Right kidney (tissue), 9 donors: Measurements from ENCODE around the gene LIPE.
A peak's percentile ranks its signal among the peaks of the same experiment; 100 is the strongest.
"Not testable (repeated sequence)": the region's sequence is repeated elsewhere in the genome, so short reads cannot be mapped to it uniquely, and the experiment has no call there.

Experiments used
- DNase-seq: peaks from one replicate; pipeline ENCODE4 v3.0.0-alpha.2; 2016
- long read RNA-seq, 8 donors: transcript quantifications; one replicate each; lab custom pipeline, GENCODE V29; 2026

The LIPE gene, protein sequence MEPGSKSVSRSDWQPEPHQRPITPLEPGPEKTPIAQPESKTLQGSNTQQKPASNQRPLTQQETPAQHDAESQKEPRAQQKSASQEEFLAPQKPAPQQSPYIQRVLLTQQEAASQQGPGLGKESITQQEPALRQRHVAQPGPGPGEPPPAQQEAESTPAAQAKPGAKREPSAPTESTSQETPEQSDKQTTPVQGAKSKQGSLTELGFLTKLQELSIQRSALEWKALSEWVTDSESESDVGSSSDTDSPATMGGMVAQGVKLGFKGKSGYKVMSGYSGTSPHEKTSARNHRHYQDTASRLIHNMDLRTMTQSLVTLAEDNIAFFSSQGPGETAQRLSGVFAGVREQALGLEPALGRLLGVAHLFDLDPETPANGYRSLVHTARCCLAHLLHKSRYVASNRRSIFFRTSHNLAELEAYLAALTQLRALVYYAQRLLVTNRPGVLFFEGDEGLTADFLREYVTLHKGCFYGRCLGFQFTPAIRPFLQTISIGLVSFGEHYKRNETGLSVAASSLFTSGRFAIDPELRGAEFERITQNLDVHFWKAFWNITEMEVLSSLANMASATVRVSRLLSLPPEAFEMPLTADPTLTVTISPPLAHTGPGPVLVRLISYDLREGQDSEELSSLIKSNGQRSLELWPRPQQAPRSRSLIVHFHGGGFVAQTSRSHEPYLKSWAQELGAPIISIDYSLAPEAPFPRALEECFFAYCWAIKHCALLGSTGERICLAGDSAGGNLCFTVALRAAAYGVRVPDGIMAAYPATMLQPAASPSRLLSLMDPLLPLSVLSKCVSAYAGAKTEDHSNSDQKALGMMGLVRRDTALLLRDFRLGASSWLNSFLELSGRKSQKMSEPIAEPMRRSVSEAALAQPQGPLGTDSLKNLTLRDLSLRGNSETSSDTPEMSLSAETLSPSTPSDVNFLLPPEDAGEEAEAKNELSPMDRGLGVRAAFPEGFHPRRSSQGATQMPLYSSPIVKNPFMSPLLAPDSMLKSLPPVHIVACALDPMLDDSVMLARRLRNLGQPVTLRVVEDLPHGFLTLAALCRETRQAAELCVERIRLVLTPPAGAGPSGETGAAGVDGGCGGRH
- long read RNA-seq, donor 1, result 0 reads
- long read RNA-seq, donor 2, result 0 reads
- long read RNA-seq, donor 3, result 0 reads
- long read RNA-seq, donor 4, result 0 reads
- long read RNA-seq, donor 5, result 0 reads
- long read RNA-seq, donor 6, partial matches to known transcripts, result 0 of 1 reads
- long read RNA-seq, donor 6, other reads (novel, unspliced or antisense), result 0 of 1 reads
- long read RNA-seq, donor 7, result 0 reads
- long read RNA-seq, donor 8, result 0 reads

DNA sequence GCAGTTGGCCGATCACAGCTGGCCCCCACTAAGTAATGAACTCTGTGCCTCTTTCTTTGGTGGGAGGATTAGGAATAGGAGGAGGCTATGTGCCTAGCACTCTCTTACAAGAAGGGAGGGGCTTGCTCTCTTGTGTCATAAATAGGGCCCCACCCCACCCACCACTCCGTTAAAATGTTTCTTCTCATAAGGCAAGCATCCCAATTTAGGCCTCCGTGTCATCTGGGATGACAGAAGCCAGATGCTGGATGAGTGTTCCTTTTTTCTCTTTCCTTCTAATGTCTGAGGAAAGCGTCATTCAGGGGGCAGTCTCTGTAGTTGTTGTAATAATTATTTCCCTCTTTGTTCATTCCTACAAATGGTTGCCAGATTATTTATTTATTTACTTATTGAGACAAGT is at the start of gene LIPE:
Gene LIPE (minus strand): TSS at position 76 of the 400 bp plus-strand sequence. CDS start 239 bp downstream, outside the sequence.
- DNase-seq, result no peak

- DNase-seq, result no peak
Observed at GRCh38 chr19:42475366-42475765, 48.2 kb upstream of the LIPE start.

- no peak for DNase-seq
Observed at GRCh38 chr19:42474743-42475142, 47.6 kb upstream of the LIPE start.

DNA sequence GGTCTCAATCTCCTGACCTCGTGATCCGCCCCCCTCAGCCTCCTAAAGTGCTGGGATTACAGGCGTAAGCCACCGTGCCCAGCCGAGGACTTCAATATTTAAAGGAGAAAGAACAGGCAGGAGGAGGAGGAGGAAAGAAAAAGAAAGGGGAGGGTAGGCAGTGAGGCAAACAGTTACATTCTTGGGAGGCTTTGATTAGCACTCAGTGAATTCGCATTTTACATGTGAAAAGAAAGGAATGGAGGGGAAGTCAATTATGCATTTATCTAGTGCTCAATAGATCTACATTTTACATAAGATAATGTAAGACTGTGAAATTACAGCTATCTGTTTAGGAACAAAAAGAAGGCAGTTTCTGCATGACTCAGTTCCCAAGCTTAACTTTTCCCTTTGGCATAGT is 46.5 kb upstream of the LIPE start:
- no peak for DNase-seq

GRCh38 chr19:42472402-42473147 is 45.4 kb upstream of the LIPE start:
- no peak for DNase-seq

- no peak for DNase-seq
Observed at GRCh38 chr19:42471554-42472249, 44.5 kb upstream of the LIPE start.

- no peak for DNase-seq
Observed at GRCh38 chr19:42469311-42470235, 42.4 kb upstream of the LIPE start.

DNA sequence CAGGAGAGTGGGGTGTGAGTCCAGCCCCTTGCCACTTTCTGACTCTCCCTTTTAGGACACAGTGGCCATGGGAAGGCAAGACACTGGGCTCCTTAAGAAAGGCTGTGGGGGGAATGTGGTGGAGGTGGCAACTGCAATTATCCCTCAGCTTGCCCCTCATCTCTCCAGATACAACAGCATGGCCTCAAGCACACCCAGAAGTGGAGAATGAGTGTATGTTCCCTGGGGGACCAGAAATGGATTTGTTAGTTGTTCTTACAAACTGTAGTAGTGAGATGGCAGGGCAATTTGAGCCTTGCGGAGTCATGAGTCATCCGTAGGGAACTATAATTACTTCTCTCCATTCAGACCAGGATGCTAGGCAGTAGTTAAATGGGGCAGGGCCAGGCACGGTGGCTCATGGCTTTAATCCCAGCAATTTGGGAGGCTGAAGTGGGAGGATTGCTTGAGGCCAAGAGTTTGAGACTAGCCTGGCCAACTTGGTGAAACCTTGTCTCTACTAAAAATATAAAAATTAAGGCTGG is 41.1 kb upstream of the LIPE start:
- no peak for DNase-seq

DNA sequence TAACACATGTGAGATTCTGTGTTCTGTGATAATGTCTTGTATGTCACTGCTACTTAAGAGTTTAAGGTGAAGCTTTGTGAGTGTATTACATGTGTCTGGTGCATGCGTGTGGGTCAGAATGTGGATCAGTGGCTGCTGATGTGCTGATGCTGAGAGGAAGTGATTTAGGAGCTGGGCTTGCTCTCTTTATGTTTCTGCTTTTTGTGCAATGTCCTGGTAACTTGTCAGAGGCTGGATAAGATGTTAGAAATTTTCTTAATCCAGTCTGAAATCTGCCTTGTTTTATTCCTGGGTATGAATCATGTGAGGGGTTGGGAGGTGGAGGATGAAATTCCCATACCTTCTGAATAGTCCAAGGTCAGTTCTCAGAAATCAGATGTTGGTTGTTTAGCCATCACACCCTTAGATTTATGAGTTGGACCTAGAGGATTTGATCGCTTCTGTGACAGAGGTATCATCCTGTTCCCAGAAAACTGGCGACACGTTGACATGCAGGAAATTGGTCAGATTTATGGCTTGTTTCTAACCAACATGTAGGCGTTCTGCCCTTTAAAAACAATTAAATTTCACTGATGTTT is 40.1 kb upstream of the LIPE start:
- DNase-seq, result no peak

DNA sequence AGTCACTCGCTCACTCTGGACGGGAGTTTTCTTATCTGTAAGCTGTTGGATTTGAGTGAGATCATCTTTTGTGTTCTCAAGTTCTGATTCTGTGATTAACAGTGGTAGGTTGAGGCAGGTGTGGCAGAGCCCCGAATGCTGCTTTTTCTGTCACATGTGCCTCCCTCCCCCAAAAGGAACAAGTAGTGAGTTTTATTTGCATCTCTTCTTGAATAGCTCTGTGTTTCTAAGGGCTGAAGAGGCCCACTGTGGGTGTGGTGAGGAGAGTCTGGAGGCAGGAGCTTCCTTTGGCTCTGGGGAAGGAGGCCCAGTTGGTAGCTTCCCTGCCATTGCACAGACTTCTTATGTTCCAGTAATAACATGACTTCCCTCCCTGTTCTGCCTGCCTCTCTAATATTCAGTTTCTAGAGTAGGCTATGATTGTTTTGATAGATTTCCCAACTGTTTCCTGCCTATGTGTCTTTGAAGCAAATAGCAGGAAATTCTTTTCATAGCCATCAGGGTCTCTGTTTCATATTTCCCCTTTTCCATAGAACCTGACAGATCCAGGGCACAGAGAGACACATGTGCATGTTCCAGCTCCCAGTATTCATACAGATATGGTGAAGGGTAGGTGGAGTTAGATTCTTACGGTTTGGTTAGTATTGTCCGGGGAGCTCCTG is 39.5 kb upstream of the LIPE start:
- DNase-seq, result no peak

DNA sequence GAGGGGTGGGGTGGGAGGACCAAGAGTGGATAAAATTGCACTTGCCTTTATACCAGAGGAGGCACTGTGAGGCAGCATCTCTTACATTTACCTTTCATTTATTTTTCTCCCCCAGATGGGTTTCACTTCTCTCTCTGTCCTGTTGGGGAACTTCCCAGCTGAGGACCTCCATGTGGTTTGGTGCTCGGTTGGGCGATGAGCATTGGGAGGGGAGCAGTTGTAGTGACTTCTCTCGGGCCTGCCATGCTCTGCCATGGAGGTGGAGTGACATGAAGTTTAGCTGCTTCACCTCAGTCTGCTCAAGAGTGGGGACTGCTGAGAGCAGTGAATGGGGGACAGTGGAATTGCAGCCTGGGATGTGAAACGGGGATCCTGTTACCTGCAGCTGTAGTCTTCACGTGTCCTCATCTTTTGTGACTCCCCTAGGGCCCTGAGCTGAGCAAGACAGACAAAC is 38.7 kb upstream of the LIPE start:
- no peak for DNase-seq

GRCh38 chr19:42461700-42462324 is 34.6 kb upstream of the LIPE start:
- DNase-seq, result no peak

DNA sequence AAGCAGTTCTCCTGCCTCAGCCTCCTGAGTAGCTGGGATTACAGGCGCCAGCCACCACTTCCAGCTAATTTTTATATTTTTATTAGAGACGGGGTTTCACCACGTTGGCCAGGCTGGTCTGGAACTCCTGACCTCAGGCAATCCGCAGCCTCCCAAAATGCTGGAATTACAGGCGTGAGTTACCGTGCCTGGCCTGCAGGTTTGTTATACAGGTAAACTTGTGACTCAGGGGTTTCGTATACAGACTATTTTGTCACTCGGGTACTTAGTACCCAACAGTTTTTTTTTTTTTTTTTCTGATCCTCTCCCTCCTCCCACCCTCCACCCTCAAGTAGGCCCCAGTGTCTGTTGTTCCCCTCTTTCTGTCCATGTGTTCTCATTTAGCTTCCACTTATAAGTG is 34.0 kb upstream of the LIPE start:
- not testable (repeated sequence) for DNase-seq

DNA sequence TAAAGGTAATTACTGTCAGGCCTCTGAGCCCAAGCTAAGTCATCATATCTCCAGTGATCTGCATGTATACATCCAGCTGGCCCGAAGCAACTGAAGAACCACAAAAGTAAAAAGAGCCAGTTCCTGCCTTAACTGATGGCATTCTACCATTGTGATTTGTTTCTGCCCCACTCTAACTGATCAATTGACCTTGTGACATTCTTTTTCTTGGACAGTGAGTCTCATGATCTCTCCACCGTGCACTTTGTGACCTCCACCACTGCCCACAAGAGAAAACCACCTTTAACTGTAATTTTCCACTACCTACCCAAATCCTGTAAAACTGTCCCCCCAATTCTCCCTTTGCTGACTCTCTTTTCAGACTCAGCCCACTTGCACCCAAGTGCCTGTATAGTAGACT is 32.7 kb upstream of the LIPE start:
- no peak for DNase-seq

DNA sequence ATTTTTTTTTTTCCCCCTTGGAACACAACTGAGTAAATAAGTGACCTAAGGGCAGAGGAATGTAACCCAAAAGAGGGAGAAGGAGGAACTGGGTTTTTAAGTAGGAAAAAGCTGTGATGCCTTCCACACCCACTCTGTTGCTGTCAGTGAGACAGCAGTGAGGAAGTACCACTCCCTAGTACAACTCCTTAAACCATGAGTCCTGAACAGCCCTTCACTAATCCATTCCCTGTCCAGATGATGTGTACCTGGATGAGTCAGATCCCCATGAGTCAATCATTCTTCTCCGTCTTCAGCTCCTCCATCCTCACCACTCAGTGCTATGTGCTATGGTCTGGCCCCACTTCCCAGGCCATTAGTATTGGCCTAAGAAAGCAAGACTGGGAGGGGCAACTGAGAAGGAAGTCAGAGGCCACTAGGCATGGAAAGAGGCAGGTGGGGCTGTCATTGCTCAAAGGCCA is 28.5 kb upstream of the LIPE start:
- DNase-seq, result no peak

DNA sequence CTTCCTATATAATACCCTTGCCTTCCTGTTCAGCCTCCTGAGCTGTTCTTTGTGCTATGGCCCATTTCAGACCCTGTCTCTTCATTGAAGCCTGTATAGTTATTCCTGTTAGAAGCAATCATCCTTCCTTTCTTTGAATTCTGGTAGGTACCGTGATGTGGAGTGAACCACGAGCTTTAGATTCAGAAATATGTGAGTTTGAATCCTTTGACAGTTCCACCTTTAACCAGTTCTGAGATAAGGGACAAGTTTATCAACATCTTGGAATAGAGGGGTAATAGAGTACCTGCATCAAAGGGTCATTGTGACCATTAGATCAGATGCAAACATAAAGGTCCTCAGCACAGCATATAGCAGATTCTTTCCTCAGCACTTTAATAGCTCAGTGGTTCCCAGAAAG is 27.9 kb upstream of the LIPE start:
- DNase-seq, result no peak

- DNase-seq, result no peak
Observed at GRCh38 chr19:42452590-42452989, 25.4 kb upstream of the LIPE start.

DNA sequence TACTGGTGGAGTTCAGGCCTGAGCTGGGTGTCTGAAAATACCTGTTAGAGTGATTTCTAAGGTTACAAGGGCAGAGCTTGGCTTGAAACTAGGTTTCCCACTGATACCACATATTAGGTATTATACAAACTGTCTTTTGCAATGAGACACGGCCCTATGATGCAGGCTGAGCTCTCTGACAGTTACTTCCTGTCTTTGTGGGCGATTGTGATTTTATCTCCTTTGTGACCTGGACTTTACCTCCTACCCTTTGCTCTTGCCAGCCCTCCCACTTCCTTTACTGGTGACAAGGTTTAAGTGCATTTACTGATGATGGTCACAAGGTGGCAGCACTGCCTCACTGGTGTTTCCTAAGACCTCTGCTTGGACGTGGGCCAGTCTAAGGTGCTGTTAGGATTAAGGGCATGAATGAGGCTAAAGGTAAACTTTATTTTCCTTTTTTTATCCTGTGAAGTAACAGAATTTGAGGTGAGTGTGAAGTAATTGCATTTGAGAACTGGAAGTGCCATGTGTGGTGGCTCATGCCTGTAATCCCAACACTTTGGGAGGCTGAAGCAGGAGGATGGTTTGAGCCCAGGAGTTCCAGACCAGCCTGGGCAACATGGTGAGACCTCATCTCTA is 23.2 kb upstream of the LIPE start:
- peak; percentile 55 for DNase-seq
